ENCODE results near the gene CST4.

DNA sequence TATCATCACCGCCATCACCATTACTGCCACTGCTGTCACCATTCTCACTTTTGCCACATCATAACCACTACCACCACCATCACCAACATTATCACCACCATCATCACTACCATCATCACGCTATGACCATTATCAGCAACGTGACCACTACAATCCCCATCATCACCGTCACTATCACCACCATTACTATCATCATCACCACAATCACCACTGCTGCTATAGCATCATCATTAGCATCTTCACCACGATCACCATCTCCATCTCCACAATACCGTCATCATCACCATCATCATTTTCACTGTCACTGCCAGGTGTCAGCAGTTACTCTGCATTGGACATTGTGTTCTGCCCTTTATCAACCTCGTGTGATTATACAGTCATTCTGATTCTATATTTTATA, 19.0 kb downstream of the CST4 start:
- TF ChIP-seq CTCF (IDR thresholded peaks at IDR 0.05; ENCODE audit: extremely low read depth in 1 of 2, insufficient read depth in 1 of 2, low read depth in 1 of 2, low read length in 2 of 2), result no peak
- TF ChIP-seq EZH2 (IDR thresholded peaks at IDR 0.05; ENCODE audit: borderline replicate concordance, low read depth, low read length, severe bottlenecking), result no peak
- no peak for TF ChIP-seq POLR2A (IDR thresholded peaks at IDR 0.05; ENCODE audit: low read depth, low read length)
- TF ChIP-seq POLR2AphosphoS5 (IDR thresholded peaks at IDR 0.05; ENCODE audit: insufficient read depth, low read depth, low read length), result no peak
- TF ChIP-seq, protein P1, sequence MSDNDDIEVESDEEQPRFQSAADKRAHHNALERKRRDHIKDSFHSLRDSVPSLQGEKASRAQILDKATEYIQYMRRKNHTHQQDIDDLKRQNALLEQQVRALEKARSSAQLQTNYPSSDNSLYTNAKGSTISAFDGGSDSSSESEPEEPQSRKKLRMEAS (IDR thresholded peaks at IDR 0.05; ENCODE audit: insufficient read depth, insufficient read length), result no peak
- no peak for TF ChIP-seq JUN (IDR thresholded peaks at IDR 0.05; ENCODE audit: borderline replicate concordance, insufficient read depth, insufficient read length, low read depth)
- TF ChIP-seq MYC (IDR thresholded peaks at IDR 0.05; ENCODE audit: low read depth, low read length), result no peak
- no peak for TF ChIP-seq FOS (IDR thresholded peaks at IDR 0.05; ENCODE audit: borderline replicate concordance, insufficient read depth, low read length)
